ENCODE measurements around the gene DGKQ. TPM values are rescaled to one million over a fixed set of nuclear protein-coding genes. Genes with fewer than 3 reads are reported as not detected.

The DGKQ gene
- total and polyA plus RNA-seq, 2 donors from 2014 or later = 3.5 to 13.7 TPM

DNA sequence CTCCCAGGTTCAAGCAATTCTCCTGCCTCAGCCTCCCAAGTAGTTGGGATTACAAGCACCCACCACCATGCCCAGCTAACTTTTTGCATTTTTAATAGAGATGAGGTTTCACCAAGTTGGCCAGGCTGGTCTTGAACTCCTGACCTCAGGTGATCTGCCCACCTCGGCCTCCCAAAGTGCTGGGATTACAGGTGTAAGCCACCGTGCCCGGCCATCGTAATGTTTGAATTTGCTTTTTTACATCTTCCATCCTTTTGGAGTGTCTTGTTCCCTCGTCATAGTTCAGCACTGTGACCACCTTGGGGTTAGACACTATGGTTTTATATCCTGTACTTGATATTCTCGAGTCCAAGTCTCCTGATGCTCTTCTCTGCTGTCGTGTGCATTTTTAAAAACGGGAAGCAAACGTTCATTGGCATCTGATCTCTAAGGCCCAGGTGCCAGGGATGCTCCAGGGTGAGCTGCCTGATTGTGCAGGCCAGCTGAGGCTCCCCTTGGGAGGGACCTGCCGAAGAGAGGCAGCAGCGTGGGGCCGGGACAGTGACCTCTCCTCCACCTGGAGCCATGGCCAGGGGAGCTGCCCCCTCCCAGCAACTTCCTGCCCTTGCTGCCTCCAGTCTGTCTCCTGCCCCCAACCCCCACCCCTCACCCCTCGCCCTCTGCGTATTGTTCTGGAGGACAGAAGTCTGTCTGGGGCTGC is 16.7 kb downstream of the DGKQ start:
- Histone ChIP-seq H3K9me3 (ENCODE audit: control insufficient read depth in 2 of 3, insufficient read depth in 1 of 3, low read length in 3 of 3) (no peaks in the 10 kb centered on the region), H3K4me3 (ENCODE audit: low read length in 3 of 3) (no peak overlapping the region), H3K4me1 (ENCODE audit: control insufficient read depth in 2 of 3, insufficient read depth in 2 of 3, low read depth in 1 of 3, low read length in 3 of 3) (no peaks in the 10 kb centered on the region), H3K9ac (ENCODE audit: low read length in 3 of 3) (no peak overlapping the region), H3K36me3 (ENCODE audit: control insufficient read depth in 2 of 3, insufficient read depth in 3 of 3, low read length in 3 of 3) (peaks cover 0 to 5% (median 0%) of the 10 kb centered on the region in 3 donors), H3K27me3 (ENCODE audit: control insufficient read depth, insufficient read depth, low read length) (no peaks in the 10 kb centered on the region), H3K27ac (ENCODE audit: low read depth in 2 of 2, low read length in 2 of 2) (no peak overlapping the region)
- peak in 1 of 5 donors; percentile 28 for DNase-seq
- no peak for TF ChIP-seq CTCF (IDR thresholded peaks at IDR 0.05; ENCODE audit: borderline replicate concordance, extremely low read depth, insufficient read depth)
- no peak for FAIRE-seq
- intact Hi-C loops (cut with DNase I) = no loop called here

DNA sequence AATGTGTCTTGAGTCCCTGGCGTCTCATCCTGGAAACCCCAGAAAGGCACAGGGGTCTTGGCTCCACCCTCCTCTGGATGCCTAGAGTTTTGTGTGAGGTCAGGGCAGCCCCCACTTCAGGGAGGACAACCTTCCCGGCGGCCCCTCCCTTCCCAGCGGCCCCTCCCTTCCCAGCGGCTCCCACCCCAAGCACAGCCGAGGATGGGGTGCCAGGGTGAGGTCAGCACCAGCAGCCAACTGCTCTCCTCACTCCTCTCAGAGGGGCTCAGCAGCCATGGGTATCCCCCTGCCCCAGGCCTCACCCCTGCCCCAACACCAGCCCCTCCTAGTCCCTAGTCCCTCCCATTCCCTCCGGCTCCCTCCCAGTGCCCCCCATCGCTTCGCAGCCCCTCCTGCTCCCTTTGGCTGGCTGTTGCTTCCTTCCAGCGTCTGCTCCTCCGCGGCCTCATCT is 17.4 kb downstream of the DGKQ start:
- H3K4me1 ChIP-seq (ENCODE audit: control insufficient read depth in 2 of 3, insufficient read depth in 2 of 3, low read depth in 1 of 3, low read length in 3 of 3) = no peaks in the 10 kb centered on the region
- TF ChIP-seq CTCF (IDR thresholded peaks at IDR 0.05; ENCODE audit: borderline replicate concordance, extremely low read depth, insufficient read depth) = no peak
- no peaks in the 10 kb centered on the region for H3K27me3 ChIP-seq (ENCODE audit: control insufficient read depth, insufficient read depth, low read length)
- intact Hi-C loops (cut with DNase I) = no loop called here
- H3K4me3 ChIP-seq (ENCODE audit: low read length in 3 of 3) = no peak overlapping the region
- no peaks in the 10 kb centered on the region for H3K9me3 ChIP-seq (ENCODE audit: control insufficient read depth in 2 of 3, insufficient read depth in 1 of 3, low read length in 3 of 3)
- H3K27ac ChIP-seq (ENCODE audit: low read depth in 2 of 2, low read length in 2 of 2) = no peak overlapping the region
- FAIRE-seq = no peak
- no peak overlapping the region for H3K9ac ChIP-seq (ENCODE audit: low read length in 3 of 3)
- H3K36me3 ChIP-seq (ENCODE audit: control insufficient read depth in 2 of 3, insufficient read depth in 3 of 3, low read length in 3 of 3) = peaks cover 0 to 5% (median 0%) of the 10 kb centered on the region in 3 donors
- peak in 2 of 5 donors; percentile 17 to 63 for DNase-seq

GRCh38 chr4:955161-955921 is 18.0 kb downstream of the DGKQ start:
- no peak overlapping the region for H3K27ac ChIP-seq (ENCODE audit: low read depth in 2 of 2, low read length in 2 of 2)
- no peaks in the 10 kb centered on the region for H3K9me3 ChIP-seq (ENCODE audit: control insufficient read depth in 2 of 3, insufficient read depth in 1 of 3, low read length in 3 of 3)
- FAIRE-seq (no peak), DNase-seq (peak in 2 of 5 donors; percentile 27 to 63)
- H3K9ac ChIP-seq (ENCODE audit: low read length in 3 of 3) = no peak overlapping the region
- H3K36me3 ChIP-seq (ENCODE audit: control insufficient read depth in 2 of 3, insufficient read depth in 3 of 3, low read length in 3 of 3) = peaks cover 0 to 5% (median 0%) of the 10 kb centered on the region in 3 donors
- H3K4me3 ChIP-seq (ENCODE audit: low read length in 3 of 3) = no peak overlapping the region
- H3K4me1 ChIP-seq (ENCODE audit: control insufficient read depth in 2 of 3, insufficient read depth in 2 of 3, low read depth in 1 of 3, low read length in 3 of 3) = no peaks in the 10 kb centered on the region
- intact Hi-C loops (cut with DNase I) = no loop called here
- no peak for TF ChIP-seq CTCF (IDR thresholded peaks at IDR 0.05; ENCODE audit: borderline replicate concordance, extremely low read depth, insufficient read depth)
- H3K27me3 ChIP-seq (ENCODE audit: control insufficient read depth, insufficient read depth, low read length) = no peaks in the 10 kb centered on the region

Data from kidney (tissue), 14 donors.